Prostate gland (tissue), 2 donors: ENCODE data around the gene C13orf42.

Source experiments
- CTCF ChIP-seq, 4 experiments: fragments of 200-600 bp in 2 of 4; fragments of 450-650 bp in 2 of 4; sonication (generic) in 2 of 4; IDR thresholded peaks; 1 replicate in 3 of 4; 2 replicates in 1 of 4; pipeline ENCODE4 v1.5.1; 2016 to 2019; ENCODE audit warnings: antibody characterized with exemption in 4 of 4, mild to moderate bottlenecking in 2 of 4, moderate library complexity in 2 of 4
- POLR2A ChIP-seq: fragments of 450-650 bp; IDR thresholded peaks from one replicate; pipeline ENCODE4 v1.6.1; 2016; ENCODE audit warnings: antibody characterized with exemption, mild to moderate bottlenecking

GRCh38 chr13:51047434-51048165 lies 63.5 kb downstream of the C13orf42 start:
- no peak for TF ChIP-seq CTCF (IDR thresholded peaks at IDR 0.05)
- TF ChIP-seq POLR2A: no peak
